Renal pelvis (tissue), 4 donors: ENCODE measurements around the gene PAQR4. TPM values are rescaled to one million over a fixed set of nuclear protein-coding genes. Genes with fewer than 3 reads are reported as not detected.

Experiments used
- DNase-seq: peaks from one replicate; pipeline ENCODE4 v3.0.0-alpha.2; 2013
- polyA plus RNA-seq, 3 donors: library from polyadenylated mRNA; unstranded; fragments of 120-200 nt; gene quantifications; one replicate each; pipeline ENCODE4 v1.2.1, GENCODE V29; 2013; ENCODE audit not compliant: insufficient read length in 3 of 3

Gene PAQR4
- polyA plus RNA-seq, 3 donors = 9.9 to 12.5 (median 12.4) TPM

DNA sequence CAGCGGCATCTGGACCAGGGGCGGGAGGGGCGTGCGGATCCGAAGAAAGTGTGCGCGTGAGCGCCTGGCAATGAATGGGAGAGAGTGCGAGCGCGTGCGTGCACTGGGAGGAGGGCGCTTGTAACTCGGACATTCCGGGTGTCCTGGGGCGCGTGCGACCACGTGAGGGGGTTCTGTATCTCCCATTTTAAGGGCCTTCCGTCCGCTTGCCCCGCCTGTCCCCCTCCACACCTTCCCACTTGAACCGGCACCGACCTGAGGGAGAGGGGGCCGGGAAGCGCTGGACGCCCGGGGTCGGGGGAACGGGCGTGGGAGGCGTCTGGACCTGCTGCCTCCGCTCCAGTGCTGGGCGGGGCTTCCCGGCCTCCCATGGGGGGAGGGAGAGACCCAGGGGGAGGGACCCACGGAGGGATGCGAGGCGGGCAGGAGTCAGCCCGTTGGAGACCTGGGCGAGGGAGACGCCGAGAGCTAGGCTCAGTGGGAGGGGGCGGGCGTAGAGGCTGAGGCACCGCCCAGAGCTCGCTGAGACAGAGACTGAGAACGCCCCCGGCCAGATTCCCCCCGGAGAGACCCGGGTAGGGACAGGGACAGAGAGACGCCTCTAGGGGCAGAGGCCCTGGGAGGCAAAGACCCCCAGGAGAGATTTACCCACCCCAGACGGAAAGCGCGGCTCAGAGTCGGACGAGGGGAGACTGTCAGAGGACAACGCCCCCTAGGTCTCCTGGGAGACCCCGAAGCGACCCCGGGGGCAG, 5.2 kb upstream of the PAQR4 start, which contains the start of gene KREMEN2:
TSS of gene KREMEN2 (plus strand) at position 553 of the 752 bp plus-strand sequence. CDS start 246 bp downstream, outside the sequence.
- no peak for DNase-seq

DNA sequence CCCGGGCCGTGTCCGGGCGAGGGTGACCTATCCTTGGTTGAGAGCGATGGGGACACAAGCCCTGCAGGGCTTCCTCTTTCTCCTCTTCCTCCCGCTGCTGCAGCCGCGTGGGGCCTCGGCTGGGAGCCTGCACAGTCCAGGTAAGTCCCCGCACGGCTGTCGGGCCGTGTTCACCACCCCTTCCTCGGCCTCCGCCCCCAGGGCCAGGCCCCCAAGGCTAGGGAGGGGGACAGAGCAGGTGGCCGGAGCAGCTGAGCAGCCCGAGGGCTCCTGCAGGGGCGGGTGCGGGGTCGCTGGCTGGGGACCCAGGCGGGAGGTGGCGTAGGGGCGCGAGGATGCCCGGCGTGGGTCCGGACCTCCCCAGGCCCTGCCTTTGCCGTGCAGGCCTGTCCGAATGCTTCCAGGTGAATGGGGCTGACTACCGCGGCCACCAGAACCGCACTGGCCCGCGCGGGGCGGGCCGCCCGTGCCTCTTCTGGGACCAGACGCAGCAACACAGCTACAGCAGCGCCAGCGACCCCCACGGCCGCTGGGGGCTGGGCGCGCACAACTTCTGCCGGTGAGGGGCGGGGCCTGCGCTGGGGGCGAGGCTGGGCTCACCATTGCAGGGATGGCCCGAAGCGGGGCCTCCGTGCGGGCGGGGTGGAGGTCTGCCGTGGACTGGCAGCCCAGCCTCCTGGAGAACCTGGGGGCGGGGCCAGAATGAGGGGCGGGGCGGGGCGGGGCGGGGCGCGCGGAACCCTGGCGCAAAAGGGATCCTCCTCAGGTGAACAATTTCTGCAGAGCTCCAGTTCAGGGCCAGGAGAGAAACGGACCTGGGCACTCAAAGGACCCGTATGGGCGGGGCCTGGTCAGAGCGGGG, 4.4 kb upstream of the PAQR4 start:
- DNase-seq = no peak

DNA sequence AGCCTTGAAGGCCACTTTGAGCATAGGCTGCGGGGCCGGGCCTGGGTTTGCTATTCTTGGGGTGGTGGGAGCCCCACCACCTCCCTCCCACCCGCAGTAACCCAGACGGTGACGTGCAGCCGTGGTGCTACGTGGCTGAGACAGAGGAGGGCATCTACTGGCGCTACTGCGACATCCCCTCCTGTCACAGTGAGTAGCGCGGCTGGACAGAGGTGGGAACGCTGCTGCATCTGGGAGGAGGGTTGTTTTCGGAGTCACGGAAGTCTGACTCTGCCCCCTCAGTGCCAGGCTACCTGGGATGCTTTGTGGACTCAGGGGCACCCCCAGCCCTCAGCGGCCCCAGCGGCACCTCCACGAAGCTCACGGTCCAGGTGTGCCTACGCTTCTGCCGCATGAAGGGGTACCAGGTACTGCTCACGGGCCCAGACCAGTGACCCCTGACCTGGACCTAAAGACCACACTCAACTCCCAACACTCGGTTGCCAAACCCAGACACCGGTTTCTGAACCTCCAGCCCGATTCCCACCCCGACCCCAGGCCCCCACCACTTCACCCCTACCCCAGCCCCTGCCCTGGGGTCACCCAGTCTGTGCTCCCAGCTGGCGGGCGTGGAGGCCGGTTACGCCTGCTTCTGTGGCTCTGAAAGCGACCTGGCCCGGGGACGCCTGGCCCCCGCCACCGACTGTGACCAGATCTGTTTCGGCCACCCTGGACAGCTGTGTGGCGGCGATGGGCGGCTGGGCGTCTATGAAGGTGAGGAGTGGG, 2.9 kb upstream of the PAQR4 start:
- DNase-seq = no peak

DNA sequence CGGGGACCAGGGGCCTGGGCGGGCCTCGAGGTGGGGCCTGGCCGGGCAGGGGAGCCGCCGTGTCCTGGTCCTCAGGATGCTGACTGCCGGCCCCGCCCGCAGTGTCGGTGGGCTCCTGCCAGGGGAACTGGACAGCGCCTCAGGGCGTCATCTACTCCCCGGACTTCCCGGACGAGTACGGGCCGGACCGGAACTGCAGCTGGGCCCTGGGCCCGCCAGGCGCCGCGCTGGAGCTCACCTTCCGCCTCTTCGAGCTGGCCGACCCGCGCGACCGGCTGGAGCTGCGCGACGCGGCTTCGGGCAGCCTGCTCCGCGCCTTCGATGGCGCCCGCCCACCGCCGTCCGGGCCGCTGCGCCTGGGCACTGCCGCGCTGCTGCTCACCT, 2.3 kb upstream of the PAQR4 start:
- no peak for DNase-seq

DNA sequence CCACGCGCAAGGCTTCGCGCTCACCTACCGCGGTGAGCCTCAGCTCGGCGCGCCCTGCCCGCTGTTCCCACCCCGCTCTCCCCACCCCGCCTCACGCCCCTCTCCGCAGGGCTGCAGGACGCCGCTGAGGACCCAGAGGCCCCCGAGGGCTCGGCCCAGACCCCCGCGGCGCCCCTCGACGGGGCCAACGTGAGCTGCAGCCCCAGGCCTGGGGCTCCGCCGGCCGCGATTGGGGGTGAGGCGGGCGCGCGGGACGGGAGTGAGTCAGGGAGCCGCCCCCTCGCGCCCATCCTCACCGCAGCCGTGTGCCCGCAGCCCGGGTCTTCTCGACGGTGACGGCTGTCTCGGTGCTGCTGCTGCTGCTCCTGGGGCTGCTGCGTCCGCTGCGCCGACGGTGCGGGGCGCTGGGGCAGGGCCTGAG, 1.9 kb upstream of the PAQR4 start:
- DNase-seq = no peak

DNA sequence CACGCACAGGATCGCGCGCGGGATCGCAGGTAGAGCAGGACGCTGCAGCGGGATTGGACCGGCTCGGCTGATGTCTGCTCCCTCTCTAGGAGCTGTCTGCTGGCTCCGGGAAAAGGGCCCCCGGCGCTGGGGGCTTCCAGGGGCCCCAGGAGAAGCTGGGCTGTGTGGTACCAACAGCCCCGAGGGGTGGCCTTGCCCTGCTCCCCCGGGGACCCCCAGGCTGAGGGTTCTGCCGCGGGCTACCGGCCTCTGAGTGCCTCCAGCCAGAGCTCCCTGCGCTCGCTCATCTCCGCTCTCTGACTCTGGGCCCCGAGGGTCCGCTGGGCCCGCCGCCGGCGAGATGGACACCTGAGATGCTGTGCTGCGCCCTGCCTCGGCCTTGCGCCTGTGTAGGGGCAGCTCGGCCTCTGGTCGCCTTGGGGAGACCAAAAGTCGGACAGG, 1.4 kb upstream of the PAQR4 start:
- no peak for DNase-seq

DNA sequence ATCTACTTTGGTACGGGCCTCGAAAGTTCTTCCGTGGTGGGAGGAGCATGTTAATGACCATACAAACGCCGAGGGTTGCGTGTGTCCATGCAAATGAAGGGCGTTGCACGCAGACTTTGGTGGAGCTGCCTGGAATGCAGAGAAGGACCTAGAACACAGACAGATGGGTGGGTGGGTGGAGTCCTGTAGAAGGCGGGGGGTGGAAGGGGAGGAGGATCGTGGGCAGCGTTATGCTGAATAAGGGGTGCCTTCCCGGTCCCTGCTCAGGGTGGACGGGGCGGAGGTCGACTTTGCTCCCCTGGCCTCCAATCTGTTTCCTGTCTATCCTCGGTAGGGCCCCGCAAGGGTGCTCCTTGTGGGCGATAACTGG, 795 bp upstream of the PAQR4 start:
- DNase-seq = no peak

DNA sequence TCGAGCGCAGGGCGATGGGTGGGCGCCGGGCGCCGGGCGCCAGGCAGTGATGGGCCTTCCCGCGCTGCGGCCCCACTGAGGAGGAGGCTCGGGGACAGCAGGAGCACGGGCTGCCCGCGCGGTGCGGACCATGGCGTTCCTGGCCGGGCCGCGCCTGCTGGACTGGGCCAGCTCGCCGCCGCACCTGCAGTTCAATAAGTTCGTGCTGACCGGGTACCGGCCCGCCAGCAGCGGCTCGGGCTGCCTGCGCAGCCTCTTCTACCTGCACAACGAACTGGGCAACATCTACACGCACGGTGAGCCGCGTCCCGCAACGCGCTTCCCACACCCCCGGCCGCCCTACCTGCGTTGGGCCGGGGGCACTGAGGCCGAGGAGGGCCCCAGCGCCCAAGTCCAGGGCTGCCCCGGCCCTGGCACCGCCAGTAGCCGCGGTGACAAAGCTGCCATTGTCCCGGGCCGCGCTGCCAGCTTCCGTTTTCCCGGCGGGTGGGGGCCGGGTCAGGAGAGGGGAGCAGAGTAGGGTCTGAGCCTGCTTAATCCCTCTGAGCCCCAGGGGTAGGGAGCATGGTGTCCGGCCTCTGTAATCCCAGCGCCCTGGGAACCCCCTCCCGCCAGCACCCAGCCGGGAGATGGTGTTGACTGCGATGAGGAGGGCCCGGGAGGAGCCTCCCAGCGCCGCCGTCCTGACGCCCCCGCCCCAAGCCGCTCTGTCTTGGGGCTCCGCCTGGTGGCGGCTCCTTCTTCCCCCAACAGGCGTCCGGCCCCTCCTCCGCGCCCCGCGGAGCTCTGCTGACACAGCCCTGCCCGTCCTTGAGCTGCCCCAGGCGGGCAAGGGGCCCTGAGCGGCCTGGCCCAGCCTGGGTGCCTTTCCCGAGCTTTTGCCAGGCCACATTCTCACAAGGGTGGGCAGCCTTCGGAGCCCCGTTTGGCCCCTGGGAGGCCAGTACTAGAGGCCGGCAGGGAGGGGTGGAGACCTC, 685 bp downstream of the PAQR4 start:
- no peak for DNase-seq

DNA sequence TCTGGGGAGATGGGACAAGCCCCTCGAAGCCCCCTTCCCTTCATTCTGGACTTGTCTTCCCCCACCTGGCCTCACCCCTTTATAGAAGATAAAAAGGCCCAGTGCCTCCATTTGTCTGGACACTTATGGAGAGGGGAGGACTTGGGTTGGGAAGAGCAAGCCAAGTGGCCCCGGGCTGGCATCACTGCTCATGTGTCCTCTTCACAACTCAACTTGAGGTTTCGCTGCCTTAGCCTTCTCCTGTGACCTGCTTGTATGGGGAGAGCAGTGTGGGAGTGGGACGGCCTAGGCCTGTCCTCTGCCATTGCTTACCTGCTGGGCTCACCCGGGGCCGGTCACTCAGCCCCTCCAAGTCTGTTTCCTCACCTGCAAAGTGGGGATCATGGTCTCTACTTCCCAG, 1.4 kb downstream of the PAQR4 start:
- DNase-seq = no peak

DNA sequence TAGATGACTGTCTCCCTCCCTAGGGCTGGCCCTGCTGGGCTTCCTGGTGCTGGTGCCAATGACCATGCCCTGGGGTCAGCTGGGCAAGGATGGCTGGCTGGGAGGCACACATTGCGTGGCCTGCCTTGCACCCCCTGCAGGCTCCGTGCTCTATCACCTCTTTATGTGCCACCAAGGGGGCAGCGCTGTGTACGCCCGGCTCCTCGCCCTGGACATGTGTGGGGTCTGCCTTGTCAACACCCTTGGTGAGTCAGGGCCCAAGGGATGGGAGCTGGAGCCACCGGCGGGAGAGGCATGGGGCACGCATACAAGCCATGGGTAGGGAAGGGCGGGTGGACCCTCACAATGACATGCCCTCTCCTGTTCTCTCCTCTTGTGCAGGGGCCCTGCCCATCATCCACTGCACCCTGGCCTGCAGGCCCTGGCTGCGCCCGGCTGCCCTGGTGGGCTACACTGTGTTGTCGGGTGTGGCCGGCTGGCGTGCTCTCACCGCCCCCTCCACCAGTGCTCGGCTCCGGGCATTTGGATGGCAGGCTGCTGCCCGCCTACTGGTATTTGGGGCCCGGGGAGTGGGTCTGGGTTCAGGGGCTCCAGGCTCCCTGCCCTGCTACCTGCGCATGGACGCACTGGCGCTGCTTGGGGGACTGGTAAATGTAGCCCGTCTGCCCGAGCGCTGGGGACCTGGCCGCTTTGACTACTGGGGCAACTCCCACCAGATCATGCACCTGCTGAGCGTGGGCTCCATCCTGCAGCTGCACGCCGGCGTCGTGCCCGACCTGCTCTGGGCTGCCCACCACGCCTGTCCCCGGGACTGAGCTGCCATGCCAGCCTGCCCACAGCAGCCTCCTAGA, 2.2 kb downstream of the PAQR4 start:
- DNase-seq = no peak

DNA sequence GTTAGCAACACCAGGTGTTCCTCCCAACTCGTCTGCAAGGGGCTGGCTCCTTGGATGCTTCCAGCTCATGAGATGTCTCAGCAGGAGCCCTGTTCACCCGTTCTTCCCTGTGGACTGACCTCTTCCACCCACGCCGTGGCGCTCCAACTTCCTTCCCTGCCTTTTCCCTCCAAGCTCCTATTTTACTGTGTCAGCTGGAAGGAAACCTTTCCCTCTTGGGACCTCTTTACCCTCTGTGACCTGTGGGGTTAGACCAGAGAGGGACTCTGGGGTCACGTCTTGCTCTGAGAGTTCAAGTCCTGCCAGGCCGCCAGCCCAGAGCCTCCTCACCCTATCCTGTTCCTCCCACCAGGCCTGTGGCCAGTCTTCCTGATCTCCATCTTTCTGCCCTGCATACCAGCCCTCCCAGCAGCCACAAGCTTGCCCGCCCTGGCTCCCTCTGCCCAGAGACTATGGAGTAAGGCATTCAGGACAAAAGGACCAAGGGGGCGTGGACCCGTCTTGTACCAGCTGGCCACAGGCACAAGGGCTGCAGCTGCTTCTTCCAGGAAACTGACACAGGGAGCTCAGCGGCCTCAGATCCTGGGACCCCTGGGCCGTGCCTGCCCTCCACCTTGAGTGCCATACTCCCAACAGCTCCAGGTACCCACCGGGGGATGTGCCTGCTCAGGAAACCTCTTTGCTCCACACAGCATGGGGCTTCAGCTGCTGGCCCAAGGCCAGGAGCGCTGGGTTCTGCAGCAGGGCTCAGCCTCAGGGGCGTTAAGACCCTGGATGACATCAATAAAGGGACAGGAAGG, 3.0 kb downstream of the PAQR4 start:
- DNase-seq = no peak

DNA sequence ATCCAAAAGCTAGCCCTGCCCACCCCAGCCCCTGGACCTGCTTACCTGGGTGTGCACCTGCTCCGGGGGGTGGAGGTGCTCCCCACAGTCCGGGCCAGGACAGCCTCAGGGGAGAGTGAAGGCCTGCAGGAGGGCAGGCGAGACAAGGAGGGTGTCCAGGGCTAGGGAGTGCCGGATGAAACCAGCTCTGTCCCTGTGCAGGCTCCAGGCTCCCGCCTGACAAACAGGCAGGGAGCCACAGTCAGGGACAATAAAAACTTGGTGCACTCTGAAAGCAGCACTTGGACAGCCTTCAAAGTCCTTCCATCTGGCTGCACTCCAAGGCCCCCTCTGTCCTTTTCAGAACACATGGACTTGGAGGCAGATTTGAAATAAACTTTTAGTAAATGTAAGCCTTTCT, 3.9 kb downstream of the PAQR4 start:
- no peak for DNase-seq

DNA sequence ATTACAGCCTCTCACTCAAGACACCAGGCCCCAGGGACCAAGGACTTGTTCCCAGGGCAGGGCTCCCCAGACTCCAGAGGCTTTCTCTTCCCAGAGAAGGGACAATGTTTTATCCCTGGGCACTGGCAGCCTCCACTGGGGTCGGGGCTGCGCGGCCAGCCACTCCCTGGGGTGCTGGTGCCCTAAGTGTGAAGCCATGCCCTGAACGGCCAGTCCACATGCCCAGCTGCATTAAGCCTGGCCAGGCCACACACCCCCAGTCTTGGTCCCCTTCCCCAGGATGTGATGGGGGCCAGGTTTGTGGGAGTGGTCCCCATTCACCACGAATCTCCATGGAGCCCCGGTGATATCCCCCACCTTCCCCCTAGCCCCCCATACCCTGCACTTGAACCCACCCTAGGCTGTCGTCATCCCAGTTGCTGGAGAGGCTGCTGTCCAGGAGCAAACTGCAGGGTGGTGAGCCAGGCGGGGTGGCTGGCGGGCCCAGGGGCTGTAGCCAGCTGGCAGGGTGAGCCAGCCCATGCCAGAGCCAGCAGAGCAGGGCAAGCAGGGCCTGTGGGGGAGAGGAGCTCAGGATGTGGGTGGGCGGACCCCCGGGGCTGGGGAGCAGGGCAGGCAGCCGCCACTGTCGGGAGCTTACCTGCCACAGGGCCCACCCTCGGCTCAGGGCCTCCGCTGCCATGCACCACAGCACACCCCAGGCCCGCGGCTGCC, 4.6 kb downstream of the PAQR4 start:
- DNase-seq = no peak

DNA sequence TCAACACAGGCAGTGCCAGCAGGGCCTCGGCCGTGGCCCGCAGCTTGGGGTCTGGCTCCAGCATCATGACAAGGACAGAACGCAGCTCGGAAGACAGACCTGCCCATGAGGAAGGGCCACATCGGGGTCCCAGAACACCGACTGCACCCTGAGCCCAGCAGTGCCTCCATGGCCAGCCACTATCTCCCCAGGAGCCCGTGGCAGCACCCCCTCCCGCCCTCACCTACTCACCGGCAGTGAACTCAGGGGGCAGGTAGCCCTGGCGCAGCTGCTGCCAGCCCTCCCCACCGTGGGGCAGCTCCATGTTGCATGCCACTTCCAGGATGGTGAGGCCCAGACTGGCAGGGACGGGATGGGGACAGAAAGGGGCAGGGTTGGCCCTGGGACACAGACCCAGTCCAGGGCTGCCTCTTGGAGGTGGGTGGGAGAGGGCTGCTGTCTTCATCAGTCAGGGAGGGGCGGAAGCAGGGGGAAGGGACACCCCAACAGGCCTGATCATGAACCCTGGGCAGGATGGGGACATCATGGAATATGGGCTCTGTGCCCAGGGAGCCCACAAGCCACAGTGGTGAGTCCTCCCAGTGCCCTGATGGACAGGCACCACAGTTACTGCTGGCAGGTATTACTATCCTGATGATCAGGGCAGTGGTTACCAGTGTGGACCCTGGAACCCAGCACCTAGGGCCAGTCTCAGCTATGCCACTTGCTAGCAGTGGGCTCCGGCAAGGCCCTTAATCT, 5.3 kb downstream of the PAQR4 start:
- DNase-seq = no peak

DNA sequence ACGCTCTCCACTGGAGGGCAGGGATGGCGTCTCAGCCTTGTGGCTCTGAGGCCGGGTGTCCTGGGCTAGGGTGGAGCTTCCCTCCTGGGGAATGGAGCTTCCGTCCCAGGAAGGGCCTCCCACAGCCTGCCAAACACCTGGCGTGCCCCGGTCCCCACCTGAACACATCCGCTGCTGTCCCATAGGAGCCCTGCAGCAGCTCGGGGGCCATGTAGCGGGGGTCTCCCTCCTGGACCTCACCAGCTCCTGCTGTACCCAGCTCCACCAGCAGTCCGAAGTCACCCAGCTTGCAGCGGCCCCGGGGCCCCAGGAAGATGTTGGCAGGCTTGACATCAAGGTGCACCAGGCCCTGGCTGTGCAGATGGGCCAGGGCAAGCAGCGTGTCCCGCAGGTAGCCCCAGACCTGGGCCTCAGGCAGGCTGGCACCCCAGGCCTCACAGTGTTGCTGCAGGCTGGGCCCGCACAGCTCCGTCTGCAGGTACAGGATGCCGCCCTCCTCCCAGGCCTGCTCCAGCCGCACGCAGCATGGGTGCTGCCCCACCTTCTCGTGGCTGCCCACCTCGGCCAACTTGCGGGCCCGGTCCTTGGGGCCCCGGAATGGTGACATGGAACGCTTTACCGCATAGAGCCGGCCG, 6.1 kb downstream of the PAQR4 start:
- no peak for DNase-seq

DNA sequence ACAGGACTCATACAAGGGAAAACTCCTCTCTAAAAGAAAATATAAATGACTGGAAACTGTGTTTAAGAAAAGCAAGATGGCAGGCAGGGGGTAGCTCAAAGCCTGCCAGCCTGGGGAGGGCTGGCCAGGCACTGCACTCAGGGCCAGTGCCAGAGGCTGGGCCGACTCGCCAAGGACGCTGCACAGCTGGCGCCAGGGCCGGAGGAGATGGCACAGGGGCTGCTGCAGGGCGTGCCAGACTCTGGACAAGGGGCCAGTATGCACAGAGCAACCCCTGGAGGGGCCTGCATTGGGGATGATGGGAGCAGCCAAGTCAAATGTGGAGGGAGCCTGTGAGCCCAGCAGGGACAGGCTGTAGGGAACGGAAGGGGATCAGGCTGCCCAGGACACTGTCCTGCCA, 7.1 kb downstream of the PAQR4 start:
- DNase-seq = no peak

DNA sequence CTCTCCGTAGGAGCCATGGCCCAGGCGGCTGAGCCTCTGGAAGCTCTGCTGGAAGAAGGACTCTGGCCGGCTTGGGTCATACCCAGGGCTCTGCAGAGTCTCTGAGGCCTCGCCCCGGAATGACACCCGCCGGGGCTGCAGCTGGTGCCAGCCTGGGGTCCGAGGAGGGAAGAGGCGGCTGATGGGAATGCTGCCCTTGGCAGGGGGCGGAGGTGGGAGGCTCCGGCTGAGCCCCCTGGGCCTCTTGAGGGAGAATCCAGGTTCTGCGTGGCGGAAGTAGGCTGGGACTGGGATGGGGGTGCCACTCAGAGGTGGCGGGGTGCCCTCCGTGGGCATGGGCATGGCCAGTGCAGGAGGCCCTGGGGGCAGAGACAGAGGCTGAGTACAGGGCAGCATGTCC, 7.5 kb downstream of the PAQR4 start:
- no peak for DNase-seq
